K562 (cell line): Measurements from ENCODE around the gene SPTBN5. TPM values are rescaled to one million over a fixed set of nuclear protein-coding genes. Genes with fewer than 3 reads are reported as not detected.

Source experiments
- ATAC-seq: fragments of 200-7000 bp; cut with Tn5 transposase; 3 replicates; pipeline ENCODE4 v1.9.1; 2020; ENCODE audit warnings: moderate library complexity
- BruUV-seq: library from RNA; stranded (reverse); fragments of 400-500 nt; replicated peaks from 2 replicates; lab custom pipeline; 2021; lab: Mats Ljungman, UMichigan
- CTCF ChIA-PET: fragments of 300-600 bp; formaldehyde crosslinking; extraction: SDS; loops from one replicate; lab custom pipeline; 2021; ENCODE audit warnings: low intra/inter-chr PET ratio; lab: Yijun Ruan, JAX
- POLR2A ChIA-PET: fragments of 300-600, 350-650 bp; sonication (Branson Sonifier 250); formaldehyde crosslinking; extraction: SDS; loops from one replicate; lab custom pipeline; 2021; ENCODE audit warnings: antibody characterized with exemption, inconsistent platforms; lab: Yijun Ruan, JAX
- DNase-seq, 4 experiments: peaks; one replicate each; pipeline versions ENCODE4 v3.0.0 to v3.0.0-alpha.2; 2011 to 2018; ENCODE audit warnings: low spot score in 3 of 4, mixed read lengths in 3 of 4; ENCODE audit errors: extremely low read depth in 1 of 4
- FAIRE-seq: peaks from 2 replicates; lab custom pipeline; 2011; peaks lifted over from hg19 to GRCh38; lab: Jason Lieb, UNC
- H2AFZ ChIP-seq: 2 replicates; pipeline ENCODE4 v1.6.0; 2011; ENCODE audit warnings: low read depth, low read length, control low read depth, inconsistent platforms
- H3K27ac ChIP-seq: fragments of 200-600 bp; 3 replicates; pipeline ENCODE4 v1.8.0; 2011; ENCODE audit warnings: low read depth, mild to moderate bottlenecking, control low read depth, inconsistent platforms, low read length, moderate library complexity, mixed read lengths; ENCODE audit errors: extremely low read depth
- H3K27me3 ChIP-seq, 2 experiments: fragments of 300-600 bp in 1 of 2; 2 replicates in 1 of 2; 3 replicates in 1 of 2; pipeline versions ENCODE4 v1.6.0 to v1.8.0; 2011; ENCODE audit warnings: inconsistent platforms in 2 of 2, low read length in 2 of 2, mild to moderate bottlenecking in 1 of 2, mixed read lengths in 1 of 2, moderate library complexity in 1 of 2; ENCODE audit not compliant: control insufficient read depth in 2 of 2, insufficient read depth in 2 of 2
- H3K36me3 ChIP-seq: fragments of 300-600 bp; 3 replicates; pipeline ENCODE4 v1.8.0; 2011; ENCODE audit warnings: mild to moderate bottlenecking, low read length, inconsistent platforms; ENCODE audit not compliant: control insufficient read depth, insufficient read depth
- H3K4me1 ChIP-seq, 2 experiments: fragments of 200-600 bp in 1 of 2; replicated peaks in 1 of 2; 2 replicates in 1 of 2; 3 replicates in 1 of 2; pipeline versions ENCODE4 v1.5.1 to v1.8.0; 2011; ENCODE audit warnings: inconsistent platforms in 2 of 2, low read length in 2 of 2, mild to moderate bottlenecking in 1 of 2, mixed read lengths in 1 of 2, moderate library complexity in 1 of 2; ENCODE audit not compliant: control insufficient read depth in 2 of 2, insufficient read depth in 2 of 2
- H3K4me2 ChIP-seq: 2 replicates; pipeline ENCODE4 v1.6.1; 2011; ENCODE audit warnings: low read length, control low read depth, inconsistent platforms, mixed read lengths; ENCODE audit not compliant: insufficient read depth
- H3K4me3 ChIP-seq: fragments of 200-600 bp; sonication (generic), shearing (Covaris generic); 2 replicates; pipeline ENCODE4 v1.5.1; 2016; ENCODE audit warnings: control low read depth, inconsistent platforms
- H3K79me2 ChIP-seq: fragments of 200-600 bp; 3 replicates; pipeline ENCODE4 v1.8.0; 2011; ENCODE audit warnings: low read length, inconsistent platforms; ENCODE audit not compliant: control insufficient read depth, insufficient read depth
- H3K9ac ChIP-seq, 2 experiments: 2 replicates each; pipeline versions ENCODE4 v1.6.0 to v1.6.1; 2011; ENCODE audit warnings: low read depth in 2 of 2, low read length in 2 of 2, control low read depth in 1 of 2, inconsistent platforms in 1 of 2, mild to moderate bottlenecking in 1 of 2, mixed read lengths in 1 of 2; ENCODE audit not compliant: insufficient read depth in 1 of 2
- H3K9me1 ChIP-seq: one replicate; pipeline ENCODE4 v1.6.0; 2011; ENCODE audit warnings: inconsistent platforms, mild to moderate bottlenecking, low read length, moderate library complexity; ENCODE audit not compliant: control insufficient read depth, insufficient read depth
- H3K9me3 ChIP-seq: replicated peaks from 2 replicates; pipeline ENCODE4 v1.5.1; 2011; ENCODE audit warnings: low read depth, low read length, inconsistent platforms; ENCODE audit not compliant: control insufficient read depth, insufficient read depth
- H4K20me1 ChIP-seq: replicated peaks from 2 replicates; pipeline ENCODE4 v1.6.1; 2011; ENCODE audit warnings: low read length, inconsistent platforms, mixed read lengths; ENCODE audit not compliant: control insufficient read depth, insufficient read depth
- BACH1 ChIP-seq: fragments of 200-800 bp; sonication (Bioruptor generic); IDR thresholded peaks from 2 replicates; pipeline ENCODE4 v1.6.1; 2016; ENCODE audit warnings: missing genetic modification characterization, missing compliant biosample characterization
- DACH1 ChIP-seq: fragments of 450-650 bp; IDR thresholded peaks from 2 replicates; pipeline ENCODE4 v1.6.1; 2018; ENCODE audit not compliant: partially characterized antibody
- EGR1 ChIP-seq: fragments of 450-650 bp; conservative IDR thresholded peaks from 2 replicates; pipeline ENCODE4 v1.6.1; 2017; ENCODE audit warnings: mild to moderate bottlenecking
- MAFG ChIP-seq: fragments of 450-650 bp; conservative IDR thresholded peaks from 2 replicates; pipeline ENCODE4 v1.6.1; 2016; ENCODE audit warnings: missing genetic modification characterization, missing compliant biosample characterization
- MAX ChIP-seq: sonication (generic); formaldehyde crosslinking; IDR thresholded peaks from 2 replicates; pipeline ENCODE4 v1.9.0; 2022; ENCODE audit warnings: mild to moderate bottlenecking, missing genetic modification reagents
- MCM2 ChIP-seq: fragments of 450-650 bp; IDR thresholded peaks from 2 replicates; pipeline ENCODE4 v1.6.1; 2017; ENCODE audit warnings: low read depth, mild to moderate bottlenecking
- TARDBP ChIP-seq: fragments of 450-650 bp; IDR thresholded peaks from 2 replicates; pipeline ENCODE4 v1.6.1; 2016
- THRAP3 ChIP-seq: fragments of 450-650 bp; IDR thresholded peaks from 2 replicates; pipeline ENCODE4 v1.6.1; 2016; ENCODE audit warnings: mild to moderate bottlenecking, inconsistent platforms, borderline replicate concordance
- ZBTB9 ChIP-seq: fragments of 450-650 bp; formaldehyde crosslinking; IDR thresholded peaks from 2 replicates; pipeline ENCODE4 v1.4.0; 2020; ENCODE audit warnings: mild to moderate bottlenecking, moderate library complexity
- ZNF445 ChIP-seq: fragments of 250-450 bp; sonication (Bioruptor Pico); IDR thresholded peaks from 2 replicates; pipeline ENCODE4 v1.4.0; 2020; ENCODE audit warnings: low read depth, mild to moderate bottlenecking, moderate library complexity
- WGBS: fragments of 100-300 bp; shearing (Covaris generic); methylation state at CpG from one replicate; pipeline ENCODE4 v1.1.6; 2016; ENCODE audit warnings: low coverage, mixed read lengths; ENCODE audit not compliant: insufficient coverage; ENCODE audit errors: missing lambda C conversion rate; 5-methylcytosine and 5-hydroxymethylcytosine counted together
- in situ Hi-C: fragments of 300-500 bp; cut with MboI; formaldehyde crosslinking; loops from 4 replicates; pipeline ENCODE4 v1.15.0; 2018; ENCODE audit warnings: inconsistent platforms, mixed read lengths
- intact Hi-C: fragments of 100-400 bp; cut with micrococcal nuclease; formaldehyde crosslinking; loops from 2 replicates; pipeline ENCODE4 v1.14.2; 2022
- polyA plus RNA-seq, 8 experiments: library from polyadenylated mRNA; depleted of rRNA in 4 of 8; stranded (reverse) in 5 of 8; unstranded in 3 of 8; fragments of >200 nt; fragmentation: Nextera tagmentation in 2 of 8; fragmentation: Illumina TruSeq in 1 of 8; extraction: Ambion mirVana in 2 of 8; extraction: Trizol in 1 of 8; gene quantifications; 2 replicates each; pipeline versions ENCODE4 v1.2.1 to v1.2.3, GENCODE V29; 2011 to 2014; ENCODE audit warnings: inconsistent platforms in 1 of 8, missing spikeins in 1 of 8
- total RNA-seq, 7 experiments: library from RNA; depleted of rRNA in 6 of 7; stranded (reverse); fragments of >200 nt in 6 of 7; fragmentation: Illumina TruSeq in 2 of 7; extraction: Trizol in 2 of 7; gene quantifications; 2 replicates each; pipeline versions ENCODE4 v1.2.1 to v1.2.3, GENCODE V29; 2011 to 2021; ENCODE audit warnings: low replicate concordance in 1 of 7

The SPTBN5 gene
- total and polyA plus RNA-seq, 9 of the 15 experiments (the other 6 are each of a cell fraction or from before 2014, with no cell fraction given) = 0.02 TPM; not detected in 8

DNA sequence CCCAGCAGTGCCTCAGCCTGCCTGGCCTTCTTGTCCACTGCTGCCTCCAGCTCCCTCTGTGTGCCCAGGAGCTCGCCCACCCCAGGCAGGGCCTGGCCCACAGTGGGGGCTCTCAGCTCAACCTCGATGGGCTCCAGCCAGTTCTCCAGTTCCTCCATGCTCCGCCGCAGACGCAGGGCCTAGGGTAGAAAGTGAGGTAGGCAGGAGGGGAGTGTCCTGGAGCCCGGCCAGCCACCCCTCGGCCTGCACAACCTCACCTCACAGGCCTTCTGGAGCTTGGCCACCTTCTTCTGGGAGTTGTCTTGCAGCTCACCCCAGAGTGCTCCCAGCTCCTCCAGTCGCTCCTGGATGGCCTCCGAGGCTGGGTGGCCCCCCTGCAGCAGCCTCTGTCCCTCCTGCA is 36.5 kb downstream of the SPTBN5 start:
- Histone ChIP-seq H3K9me1 (no peaks in the 10 kb centered on the region), H3K27me3 (peaks cover 51 to 94% of the 10 kb centered on the region in 2 experiments; a peak in 4 of 5 replicates), H3K36me3 (no peaks in the 10 kb centered on the region), H3K4me1 (peaks cover 0 to 60% of the 10 kb centered on the region in 2 experiments; a peak in 2 of 5 replicates), H2AFZ (no peak overlapping the region), H3K9me3 (no peaks in the 10 kb centered on the region; the same call in 1 of the 2 replicates), H3K79me2 (no peaks in the 10 kb centered on the region), H3K27ac (no peak overlapping the region), H3K4me2 (no peak overlapping the region), H3K9ac (peak overlapping the region in 1 of 2 experiments; percentile 13; a peak in 1 of 4 replicates), H3K4me3 (no peak overlapping the region), H4K20me1 (peaks cover 10% of the 10 kb centered on the region)
- 3% methylated on average over 5 of the region's 9 CpGs for WGBS
- ATAC-seq (no peak), FAIRE-seq (no peak), DNase-seq (no peak)
- no peak for TF ChIP-seq ZNF445
- TF ChIP-seq EGR1 = no peak
- no peak for TF ChIP-seq DACH1
- TF ChIP-seq MAX (CRISPR knock-in tag) = no peak
- no peak for TF ChIP-seq TARDBP
- TF ChIP-seq BACH1 (tag) = no peak
- no peak for TF ChIP-seq MCM2
- TF ChIP-seq MAFG = no peak
- TF ChIP-seq THRAP3 = no peak
- no peak for TF ChIP-seq ZBTB9 (CRISPR knock-in tag)
- ChIA-PET POLR2A (interaction anchor here (0.5 to 0.9 kb wide), 4 partner anchors 13 to 48 kb away, joined by 3 read pairs; no protein-coding TSS in a partner anchor), CTCF (no interaction called here)
- in situ Hi-C loops (no loop called here), intact Hi-C loops (no loop called here)
- BruUV-seq = no TSS peak
